HG02970 (cell line): ENCODE measurements around the gene HHIPL1.
"Not testable (repeated sequence)": the region's sequence is repeated elsewhere in the genome, so short reads cannot be mapped to it uniquely, and the experiment has no call there.

Experiments
- ATAC-seq: cut with Tn5 transposase; IDR thresholded peaks from one replicate; pipeline ENCODE4 v1.9.1; 2021; ENCODE audit warnings: mild to moderate bottlenecking, moderate library complexity, moderate number of reproducible peaks; ENCODE audit not compliant: unreplicated experiment, low FRiP score

Gene HHIPL1

GRCh38 chr14:99632410-99633035, 12.4 kb upstream of the HHIPL1 start:
- ATAC-seq, result no peak

DNA sequence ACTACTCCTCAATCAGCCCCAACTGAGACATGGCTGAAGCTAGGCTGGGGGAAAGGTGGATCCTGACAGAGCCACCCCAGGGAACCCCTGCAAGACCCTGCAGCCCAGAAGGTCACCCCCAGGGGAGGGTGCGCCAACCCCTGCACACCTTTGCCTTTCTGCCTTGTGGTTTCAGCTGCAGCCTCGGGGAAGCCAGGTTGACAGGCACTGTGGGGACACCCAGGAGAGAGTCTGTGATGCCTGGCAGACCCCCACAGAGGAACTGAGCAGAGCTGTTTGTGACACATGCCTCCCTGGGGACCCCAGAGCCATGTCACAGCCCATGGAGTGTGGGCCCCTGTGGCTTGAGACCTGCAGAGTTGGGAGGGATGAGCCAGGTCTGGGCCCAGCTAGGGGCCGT, 11.8 kb upstream of the HHIPL1 start:
- no peak for ATAC-seq

DNA sequence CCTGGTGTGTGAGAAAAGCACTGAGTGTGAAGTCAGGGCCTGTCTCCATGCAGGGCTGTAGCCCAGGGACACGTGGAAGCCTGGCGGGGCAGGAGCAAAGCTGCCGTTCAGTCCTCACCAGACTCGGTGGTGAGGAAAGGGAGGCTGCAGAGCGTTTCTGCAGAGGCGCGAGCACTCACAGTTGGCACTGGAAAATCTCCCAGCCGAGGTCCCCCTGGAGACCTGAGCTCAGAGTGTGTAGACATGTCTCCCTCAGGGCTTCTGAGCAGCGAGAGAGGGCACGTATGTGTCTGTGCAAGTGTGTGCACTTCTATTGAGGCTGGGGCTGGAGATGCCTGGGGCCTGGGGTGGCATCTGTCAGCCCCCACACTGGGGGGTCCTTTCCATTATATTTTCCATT, 11.0 kb upstream of the HHIPL1 start:
- ATAC-seq, result no peak

DNA sequence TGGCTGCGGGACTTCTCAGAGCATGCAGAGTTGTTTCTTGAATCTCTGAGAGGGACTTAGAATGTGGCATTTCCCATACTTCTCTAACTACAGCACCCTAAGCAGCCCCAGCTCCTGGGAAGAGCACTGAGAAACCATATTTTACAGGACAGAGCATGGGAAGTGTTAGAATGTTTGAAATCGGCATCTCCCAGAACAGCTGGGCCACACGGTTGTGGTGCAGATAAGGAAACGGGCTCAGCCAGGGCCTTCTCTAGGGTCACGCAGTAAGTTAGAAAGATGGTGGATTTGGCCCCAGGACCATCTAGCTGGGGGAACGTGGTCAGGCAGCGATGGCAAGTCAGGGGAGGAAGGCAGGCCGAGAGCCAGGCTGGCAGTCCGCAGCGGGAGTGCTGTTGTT, 10.5 kb upstream of the HHIPL1 start:
- ATAC-seq, result no peak

GRCh38 chr14:99635116-99635515, 9.8 kb upstream of the HHIPL1 start:
- ATAC-seq, result no peak

DNA sequence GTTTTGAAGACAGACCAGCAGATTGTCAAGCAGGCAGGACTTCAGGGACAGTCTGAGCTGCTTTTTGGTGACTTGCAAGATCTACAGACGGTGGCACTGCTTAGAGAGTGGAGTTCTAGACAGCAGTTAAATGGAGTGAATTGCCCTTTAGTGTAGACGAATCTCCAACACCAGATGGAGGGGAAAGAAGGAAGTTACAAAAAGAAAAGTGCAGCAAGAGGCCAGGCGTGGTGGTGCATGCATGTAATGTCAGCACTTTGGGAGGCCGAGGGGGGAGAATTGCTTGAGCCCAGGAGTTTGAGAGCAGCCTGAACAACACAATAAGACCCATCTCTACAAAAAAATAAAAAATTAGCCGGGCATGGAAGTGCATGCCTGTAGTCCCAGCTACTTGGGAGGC, 8.4 kb upstream of the HHIPL1 start:
- ATAC-seq, result no peak

DNA sequence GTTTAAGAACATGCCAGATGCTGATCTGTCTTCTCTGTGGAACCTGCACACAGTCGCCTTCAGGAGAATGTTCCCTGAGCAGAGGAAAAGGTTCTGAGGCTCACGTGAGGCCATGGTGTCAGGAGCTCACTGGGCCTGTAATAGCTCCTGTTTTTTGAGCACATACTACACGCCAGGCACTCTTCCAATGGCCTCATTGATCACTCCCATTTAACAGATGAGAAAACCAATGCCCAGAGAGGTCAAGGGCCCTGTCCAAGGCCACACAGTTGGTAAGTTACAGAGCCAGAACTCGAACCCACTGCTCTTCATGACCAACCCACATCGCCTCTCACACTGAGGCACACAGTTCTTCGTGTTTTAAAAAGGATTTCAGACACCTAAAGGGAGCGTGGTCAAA, 7.3 kb upstream of the HHIPL1 start:
- no peak for ATAC-seq

DNA sequence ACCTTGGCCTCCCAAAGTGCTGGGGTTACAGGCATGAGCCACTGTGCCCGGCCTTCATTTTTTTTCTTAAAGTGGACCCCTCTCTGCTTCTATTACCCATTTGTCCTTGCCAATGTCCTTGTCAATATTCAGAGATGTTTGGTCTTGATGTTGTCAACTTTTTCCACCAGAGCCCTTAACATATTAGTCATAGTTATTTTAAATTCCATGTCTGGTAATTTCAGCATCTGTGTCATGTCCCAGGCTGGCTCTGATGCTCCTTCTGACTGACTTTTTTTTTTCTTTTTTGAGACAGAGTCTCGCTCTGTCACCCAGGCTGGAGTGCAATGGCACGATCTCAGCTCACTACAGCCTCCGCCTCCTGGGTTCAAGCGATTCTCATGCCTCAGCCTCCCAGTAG, 2.2 kb upstream of the HHIPL1 start:
- ATAC-seq, result not testable (repeated sequence)

- no peak for ATAC-seq
Observed at GRCh38 chr14:99643343-99643742, 1.6 kb upstream of the HHIPL1 start.

DNA sequence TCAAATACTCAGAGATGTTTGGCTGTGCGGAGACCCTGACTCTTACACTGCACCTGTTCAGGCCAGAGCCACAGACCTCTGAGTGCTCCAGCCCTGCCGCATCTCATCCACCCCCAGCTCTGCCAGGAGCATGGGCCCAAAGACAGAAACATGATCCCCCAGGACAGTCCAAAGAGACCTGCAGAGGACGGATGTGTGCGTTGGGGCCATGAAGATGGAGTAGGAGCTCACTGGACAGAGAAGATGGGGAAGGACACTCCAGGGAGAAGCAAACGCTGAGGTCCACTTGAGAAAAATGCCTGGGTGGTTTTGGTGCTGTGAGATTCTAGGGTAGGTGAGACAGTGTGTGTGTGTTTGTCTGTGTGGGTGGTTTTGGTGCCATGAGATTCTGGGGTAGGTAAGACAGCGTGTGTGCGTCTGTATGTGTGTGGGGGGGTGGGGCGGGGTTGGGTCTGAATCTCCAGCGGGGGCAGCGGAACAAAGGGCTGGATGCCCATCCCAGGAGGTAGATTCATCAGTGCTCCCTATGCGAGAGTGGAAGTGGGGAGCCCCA, 818 bp upstream of the HHIPL1 start:
- no peak for ATAC-seq

DNA sequence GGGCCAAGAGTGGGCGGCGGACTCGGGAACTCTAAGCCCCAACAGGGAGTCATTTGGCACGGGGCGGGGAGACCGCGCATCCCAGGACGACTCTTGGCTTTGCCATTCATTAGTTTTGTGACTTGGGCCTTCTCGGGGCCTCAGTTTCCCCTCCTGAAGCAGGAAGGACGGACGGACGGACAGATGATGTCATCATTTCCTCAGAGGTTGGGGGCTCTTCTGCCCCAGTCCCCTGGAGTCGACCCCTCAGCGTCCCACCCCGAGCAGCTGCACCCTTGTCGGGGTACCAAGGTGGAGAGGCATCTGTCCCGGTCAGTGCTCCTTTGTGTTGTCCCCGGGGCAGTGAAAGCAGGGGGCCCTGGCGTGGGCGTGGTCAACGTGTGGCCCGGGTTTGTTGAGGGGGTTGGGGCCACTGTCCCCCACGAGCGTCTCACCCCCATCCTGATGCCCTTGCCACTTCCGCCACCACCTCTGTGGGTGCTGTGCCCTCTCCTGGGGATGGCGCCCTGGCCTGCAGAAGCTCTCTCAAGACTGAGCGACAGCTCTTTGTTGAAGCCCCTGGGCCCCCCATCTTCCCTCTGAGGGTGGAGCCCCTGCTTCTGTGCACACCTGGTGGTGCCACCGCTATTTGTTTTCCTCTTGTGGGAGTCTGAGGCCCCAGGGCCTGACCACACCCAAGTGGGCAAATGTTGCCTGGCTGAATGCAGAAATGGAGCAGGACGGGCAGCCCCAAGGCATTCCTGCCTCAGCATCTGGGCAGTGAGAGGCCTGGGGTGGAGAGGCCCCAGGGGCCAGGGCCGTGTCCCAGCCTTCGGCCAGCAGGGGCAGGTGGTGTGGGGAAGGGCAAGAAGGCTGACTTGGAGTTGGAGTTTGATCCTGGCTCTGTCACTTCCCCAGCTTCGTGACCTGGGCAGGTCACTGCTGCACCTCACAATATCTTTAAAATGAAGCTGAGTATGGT, 896 bp downstream of the HHIPL1 start:
- no peak for ATAC-seq

DNA sequence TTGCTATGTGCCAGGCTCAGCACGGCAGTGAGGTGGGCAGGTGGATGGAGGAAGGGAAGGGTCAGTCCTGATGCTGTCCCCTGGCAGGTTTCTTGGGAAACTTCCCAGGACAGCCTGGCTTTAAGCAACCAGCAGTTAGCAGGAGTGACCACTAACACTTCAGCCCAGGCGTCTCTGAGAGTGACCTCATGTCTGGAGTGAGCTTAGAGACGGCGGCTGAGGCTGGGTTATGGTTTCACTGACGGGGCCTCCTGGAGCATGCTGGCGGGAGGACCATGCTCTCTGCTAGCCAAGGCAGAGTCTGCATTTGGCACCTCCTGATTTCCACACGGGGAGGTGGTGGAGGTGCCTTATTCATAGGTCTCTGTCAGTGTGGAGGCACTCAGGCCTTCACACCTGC, 2.5 kb downstream of the HHIPL1 start:
- no peak for ATAC-seq

- no peak for ATAC-seq
Observed at GRCh38 chr14:99648027-99648784, 3.3 kb downstream of the HHIPL1 start.

GRCh38 chr14:99649219-99649618, 4.3 kb downstream of the HHIPL1 start:
- no peak for ATAC-seq

GRCh38 chr14:99649643-99650042, 4.7 kb downstream of the HHIPL1 start:
- ATAC-seq, result no peak

DNA sequence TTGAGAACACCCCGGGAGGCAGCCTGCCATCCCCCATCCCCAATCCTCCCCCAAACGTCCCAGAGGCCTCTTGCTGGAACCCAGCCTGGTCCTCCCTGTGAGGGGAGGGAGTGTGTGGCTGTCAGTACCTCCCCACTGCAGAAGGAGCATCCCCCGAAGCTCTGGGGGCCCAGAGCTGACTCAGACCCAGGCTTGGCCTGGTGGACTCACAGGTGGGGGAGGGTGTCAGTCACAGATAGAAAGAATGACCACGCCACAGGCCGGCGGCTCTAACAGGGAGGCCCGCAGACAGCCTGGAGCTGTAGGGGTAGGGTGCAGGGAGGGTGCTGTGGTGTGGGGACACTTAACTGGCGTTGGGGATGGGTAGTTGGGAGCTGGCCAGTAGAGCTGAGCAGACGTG, 5.3 kb downstream of the HHIPL1 start:
- no peak for ATAC-seq

GRCh38 chr14:99651953-99652746, 7.2 kb downstream of the HHIPL1 start:
- ATAC-seq, result no peak

- ATAC-seq, result no peak
Observed at GRCh38 chr14:99654235-99654985, 9.5 kb downstream of the HHIPL1 start.

GRCh38 chr14:99655521-99655920, 10.6 kb downstream of the HHIPL1 start:
- no peak for ATAC-seq
